K562 (cell line): ENCODE results near the gene LRRC8C. TPM values are rescaled to one million over a fixed set of nuclear protein-coding genes. Genes with fewer than 3 reads are reported as not detected.

ENCODE experiments used
- ATAC-seq: fragments of 200-7000 bp; cut with Tn5 transposase; 3 replicates; pipeline ENCODE4 v1.9.1; 2020; ENCODE audit warnings: moderate library complexity
- BruUV-seq: library from RNA; stranded (reverse); fragments of 400-500 nt; replicated peaks from 2 replicates; lab custom pipeline; 2021; lab: Mats Ljungman, UMichigan
- CTCF ChIA-PET: fragments of 300-600 bp; formaldehyde crosslinking; extraction: SDS; loops from one replicate; lab custom pipeline; 2021; ENCODE audit warnings: low intra/inter-chr PET ratio; lab: Yijun Ruan, JAX
- POLR2A ChIA-PET: fragments of 300-600, 350-650 bp; sonication (Branson Sonifier 250); formaldehyde crosslinking; extraction: SDS; loops from one replicate; lab custom pipeline; 2021; ENCODE audit warnings: antibody characterized with exemption, inconsistent platforms; lab: Yijun Ruan, JAX
- DNase-seq, 4 experiments: peaks; one replicate each; pipeline versions ENCODE4 v3.0.0 to v3.0.0-alpha.2; 2011 to 2018; ENCODE audit warnings: low spot score in 3 of 4, mixed read lengths in 3 of 4; ENCODE audit errors: extremely low read depth in 1 of 4
- FAIRE-seq: peaks from 2 replicates; lab custom pipeline; 2011; peaks lifted over from hg19 to GRCh38; lab: Jason Lieb, UNC
- H2AFZ ChIP-seq: 2 replicates; pipeline ENCODE4 v1.6.0; 2011; ENCODE audit warnings: low read depth, low read length, control low read depth, inconsistent platforms
- H3K27ac ChIP-seq: fragments of 200-600 bp; 3 replicates; pipeline ENCODE4 v1.8.0; 2011; ENCODE audit warnings: low read depth, mild to moderate bottlenecking, control low read depth, inconsistent platforms, low read length, moderate library complexity, mixed read lengths; ENCODE audit errors: extremely low read depth
- H3K27me3 ChIP-seq, 2 experiments: fragments of 300-600 bp in 1 of 2; 2 replicates in 1 of 2; 3 replicates in 1 of 2; pipeline versions ENCODE4 v1.6.0 to v1.8.0; 2011; ENCODE audit warnings: inconsistent platforms in 2 of 2, low read length in 2 of 2, mild to moderate bottlenecking in 1 of 2, mixed read lengths in 1 of 2, moderate library complexity in 1 of 2; ENCODE audit not compliant: control insufficient read depth in 2 of 2, insufficient read depth in 2 of 2
- H3K36me3 ChIP-seq: fragments of 300-600 bp; 3 replicates; pipeline ENCODE4 v1.8.0; 2011; ENCODE audit warnings: mild to moderate bottlenecking, low read length, inconsistent platforms; ENCODE audit not compliant: control insufficient read depth, insufficient read depth
- H3K4me1 ChIP-seq, 2 experiments: fragments of 200-600 bp in 1 of 2; replicated peaks in 1 of 2; 2 replicates in 1 of 2; 3 replicates in 1 of 2; pipeline versions ENCODE4 v1.5.1 to v1.8.0; 2011; ENCODE audit warnings: inconsistent platforms in 2 of 2, low read length in 2 of 2, mild to moderate bottlenecking in 1 of 2, mixed read lengths in 1 of 2, moderate library complexity in 1 of 2; ENCODE audit not compliant: control insufficient read depth in 2 of 2, insufficient read depth in 2 of 2
- H3K4me2 ChIP-seq: 2 replicates; pipeline ENCODE4 v1.6.1; 2011; ENCODE audit warnings: low read length, control low read depth, inconsistent platforms, mixed read lengths; ENCODE audit not compliant: insufficient read depth
- H3K4me3 ChIP-seq: fragments of 200-600 bp; sonication (generic), shearing (Covaris generic); 2 replicates; pipeline ENCODE4 v1.5.1; 2016; ENCODE audit warnings: control low read depth, inconsistent platforms
- H3K79me2 ChIP-seq: fragments of 200-600 bp; 3 replicates; pipeline ENCODE4 v1.8.0; 2011; ENCODE audit warnings: low read length, inconsistent platforms; ENCODE audit not compliant: control insufficient read depth, insufficient read depth
- H3K9ac ChIP-seq, 2 experiments: 2 replicates each; pipeline versions ENCODE4 v1.6.0 to v1.6.1; 2011; ENCODE audit warnings: low read depth in 2 of 2, low read length in 2 of 2, control low read depth in 1 of 2, inconsistent platforms in 1 of 2, mild to moderate bottlenecking in 1 of 2, mixed read lengths in 1 of 2; ENCODE audit not compliant: insufficient read depth in 1 of 2
- H3K9me1 ChIP-seq: one replicate; pipeline ENCODE4 v1.6.0; 2011; ENCODE audit warnings: inconsistent platforms, mild to moderate bottlenecking, low read length, moderate library complexity; ENCODE audit not compliant: control insufficient read depth, insufficient read depth
- H3K9me3 ChIP-seq: replicated peaks from 2 replicates; pipeline ENCODE4 v1.5.1; 2011; ENCODE audit warnings: low read depth, low read length, inconsistent platforms; ENCODE audit not compliant: control insufficient read depth, insufficient read depth
- H4K20me1 ChIP-seq: replicated peaks from 2 replicates; pipeline ENCODE4 v1.6.1; 2011; ENCODE audit warnings: low read length, inconsistent platforms, mixed read lengths; ENCODE audit not compliant: control insufficient read depth, insufficient read depth
- CCNT2 ChIP-seq: IDR thresholded peaks from 2 replicates; pipeline ENCODE4 v1.6.1; 2011; ENCODE audit warnings: borderline replicate concordance, low read depth, mild to moderate bottlenecking, moderate library complexity, mixed read lengths, low read length; ENCODE audit not compliant: insufficient read length; ENCODE audit errors: extremely low read depth
- MIER1 ChIP-seq: fragments of 450-650 bp; IDR thresholded peaks from 2 replicates; pipeline ENCODE4 v1.6.1; 2016; ENCODE audit warnings: antibody characterized with exemption, mild to moderate bottlenecking, low read depth
- NCOA4 ChIP-seq: fragments of 450-650 bp; IDR thresholded peaks from 2 replicates; pipeline ENCODE4 v1.6.1; 2018; ENCODE audit warnings: mild to moderate bottlenecking; ENCODE audit not compliant: partially characterized antibody
- SP1 ChIP-seq: sonication (generic); formaldehyde crosslinking; IDR thresholded peaks from 2 replicates; pipeline ENCODE4 v1.8.1; 2022; ENCODE audit warnings: mild to moderate bottlenecking, missing genetic modification reagents
- YY1 ChIP-seq, 3 experiments: IDR thresholded peaks; 2 replicates each; pipeline ENCODE4 v1.6.1; 2011; ENCODE audit warnings: low read length in 2 of 3, mild to moderate bottlenecking in 2 of 3, moderate library complexity in 2 of 3, borderline replicate concordance in 1 of 3, control low read depth in 1 of 3, low read depth in 1 of 3; ENCODE audit not compliant: insufficient read depth in 3 of 3, insufficient replicate concordance in 2 of 3, control insufficient read depth in 1 of 3, insufficient read length in 1 of 3; ENCODE audit errors: extremely low read depth in 1 of 3
- WGBS: fragments of 100-300 bp; shearing (Covaris generic); methylation state at CpG from one replicate; pipeline ENCODE4 v1.1.6; 2016; ENCODE audit warnings: low coverage, mixed read lengths; ENCODE audit not compliant: insufficient coverage; ENCODE audit errors: missing lambda C conversion rate; 5-methylcytosine and 5-hydroxymethylcytosine counted together
- in situ Hi-C: fragments of 300-500 bp; cut with MboI; formaldehyde crosslinking; loops from 4 replicates; pipeline ENCODE4 v1.15.0; 2018; ENCODE audit warnings: inconsistent platforms, mixed read lengths
- intact Hi-C: fragments of 100-400 bp; cut with micrococcal nuclease; formaldehyde crosslinking; loops from 2 replicates; pipeline ENCODE4 v1.14.2; 2022
- polyA plus RNA-seq, 8 experiments: library from polyadenylated mRNA; depleted of rRNA in 4 of 8; stranded (reverse) in 5 of 8; unstranded in 3 of 8; fragments of >200 nt; fragmentation: Nextera tagmentation in 2 of 8; fragmentation: Illumina TruSeq in 1 of 8; extraction: Ambion mirVana in 2 of 8; extraction: Trizol in 1 of 8; gene quantifications; 2 replicates each; pipeline versions ENCODE4 v1.2.1 to v1.2.3, GENCODE V29; 2011 to 2014; ENCODE audit warnings: inconsistent platforms in 1 of 8, missing spikeins in 1 of 8
- total RNA-seq, 7 experiments: library from RNA; depleted of rRNA in 6 of 7; stranded (reverse); fragments of >200 nt in 6 of 7; fragmentation: Illumina TruSeq in 2 of 7; extraction: Trizol in 2 of 7; gene quantifications; 2 replicates each; pipeline versions ENCODE4 v1.2.1 to v1.2.3, GENCODE V29; 2011 to 2021; ENCODE audit warnings: low replicate concordance in 1 of 7
- TF ChIP-seq, protein P1 (sequence below): fragments of 250-450 bp; sonication (Bioruptor Pico); IDR thresholded peaks from 2 replicates; pipeline ENCODE4 v1.4.0; 2020

LRRC8C gene
- total and polyA plus RNA-seq, 9 of the 15 experiments (the other 6 are each of a cell fraction or from before 2014, with no cell fraction given), result 1.00 to 12.5 (median 4.5) TPM

- ChIA-PET POLR2A (interaction anchor here (1.1 kb wide), 1 partner anchor 9 kb away, joined by 4 read pairs; no protein-coding TSS in a partner anchor), CTCF (no interaction called here)
- no peaks in the 10 kb centered on the region for H3K9me1 ChIP-seq
- no peak for ATAC-seq
- in situ Hi-C loops (no loop called here), intact Hi-C loops (no loop called here)
- H3K36me3 ChIP-seq, result no peaks in the 10 kb centered on the region
- no TSS peak for BruUV-seq
- H3K27ac ChIP-seq, result no peak overlapping the region
- peaks cover 5% of the 10 kb centered on the region; the same call in 1 of the 3 replicates for H3K79me2 ChIP-seq
- no peak overlapping the region for H3K4me2 ChIP-seq
- no peak for DNase-seq
- H3K4me3 ChIP-seq, result no peak overlapping the region
- WGBS, result 47% methylated on average over 1 of the region's 1 CpG
- no peak for TF ChIP-seq SP1
- no peak for TF ChIP-seq CCNT2
- no peak for TF ChIP-seq NCOA4
- TF ChIP-seq YY1 (IDR thresholded peaks at IDR 0.05; ENCODE audit: borderline replicate concordance in 1 of 3, control insufficient read depth in 1 of 3, extremely low read depth in 1 of 3, insufficient read depth in 3 of 3, insufficient read length in 1 of 3, insufficient replicate concordance in 2 of 3, low read depth in 1 of 3, low read length in 2 of 3), result no peak
- TF ChIP-seq MIER1, result no peak
- TF ChIP-seq, protein P1, sequence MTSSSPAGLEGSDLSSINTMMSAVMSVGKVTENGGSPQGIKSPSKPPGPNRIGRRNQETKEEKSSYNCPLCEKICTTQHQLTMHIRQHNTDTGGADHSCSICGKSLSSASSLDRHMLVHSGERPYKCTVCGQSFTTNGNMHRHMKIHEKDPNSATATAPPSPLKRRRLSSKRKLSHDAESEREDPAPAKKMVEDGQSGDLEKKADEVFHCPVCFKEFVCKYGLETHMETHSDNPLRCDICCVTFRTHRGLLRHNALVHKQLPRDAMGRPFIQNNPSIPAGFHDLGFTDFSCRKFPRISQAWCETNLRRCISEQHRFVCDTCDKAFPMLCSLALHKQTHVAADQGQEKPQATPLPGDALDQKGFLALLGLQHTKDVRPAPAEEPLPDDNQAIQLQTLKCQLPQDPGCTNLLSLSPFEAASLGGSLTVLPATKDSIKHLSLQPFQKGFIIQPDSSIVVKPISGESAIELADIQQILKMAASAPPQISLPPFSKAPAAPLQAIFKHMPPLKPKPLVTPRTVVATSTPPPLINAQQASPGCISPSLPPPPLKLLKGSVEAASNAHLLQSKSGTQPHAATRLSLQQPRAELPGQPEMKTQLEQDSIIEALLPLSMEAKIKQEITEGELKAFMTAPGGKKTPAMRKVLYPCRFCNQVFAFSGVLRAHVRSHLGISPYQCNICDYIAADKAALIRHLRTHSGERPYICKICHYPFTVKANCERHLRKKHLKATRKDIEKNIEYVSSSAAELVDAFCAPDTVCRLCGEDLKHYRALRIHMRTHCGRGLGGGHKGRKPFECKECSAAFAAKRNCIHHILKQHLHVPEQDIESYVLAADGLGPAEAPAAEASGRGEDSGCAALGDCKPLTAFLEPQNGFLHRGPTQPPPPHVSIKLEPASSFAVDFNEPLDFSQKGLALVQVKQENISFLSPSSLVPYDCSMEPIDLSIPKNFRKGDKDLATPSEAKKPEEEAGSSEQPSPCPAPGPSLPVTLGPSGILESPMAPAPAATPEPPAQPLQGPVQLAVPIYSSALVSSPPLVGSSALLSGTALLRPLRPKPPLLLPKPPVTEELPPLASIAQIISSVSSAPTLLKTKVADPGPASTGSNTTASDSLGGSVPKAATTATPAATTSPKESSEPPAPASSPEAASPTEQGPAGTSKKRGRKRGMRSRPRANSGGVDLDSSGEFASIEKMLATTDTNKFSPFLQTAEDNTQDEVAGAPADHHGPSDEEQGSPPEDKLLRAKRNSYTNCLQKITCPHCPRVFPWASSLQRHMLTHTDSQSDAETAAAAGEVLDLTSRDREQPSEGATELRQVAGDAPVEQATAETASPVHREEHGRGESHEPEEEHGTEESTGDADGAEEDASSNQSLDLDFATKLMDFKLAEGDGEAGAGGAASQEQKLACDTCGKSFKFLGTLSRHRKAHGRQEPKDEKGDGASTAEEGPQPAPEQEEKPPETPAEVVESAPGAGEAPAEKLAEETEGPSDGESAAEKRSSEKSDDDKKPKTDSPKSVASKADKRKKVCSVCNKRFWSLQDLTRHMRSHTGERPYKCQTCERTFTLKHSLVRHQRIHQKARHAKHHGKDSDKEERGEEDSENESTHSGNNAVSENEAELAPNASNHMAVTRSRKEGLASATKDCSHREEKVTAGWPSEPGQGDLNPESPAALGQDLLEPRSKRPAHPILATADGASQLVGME (CRISPR knock-in tag), result no peak
- no peak overlapping the region for H2AFZ ChIP-seq
- no peaks in the 10 kb centered on the region for H3K27me3 ChIP-seq
- no peak for FAIRE-seq
- H3K9ac ChIP-seq, result no peak overlapping the region
- H3K9me3 ChIP-seq, result no peaks in the 10 kb centered on the region
- no peaks in the 10 kb centered on the region for H4K20me1 ChIP-seq
- H3K4me1 ChIP-seq, result peaks cover 0 to 6% of the 10 kb centered on the region in 2 experiments; a peak in 3 of 5 replicates
Measured at GRCh38 chr1:89667691-89668090, 34.8 kb downstream of the LRRC8C start.
